SU-DHL-6 (cell line): ENCODE data around the gene TMEM178B.

Experiments used
- CTCF ChIP-seq: fragments of 200-600 bp; sonication (generic); IDR thresholded peaks from one replicate; pipeline ENCODE4 v1.5.1; 2017; ENCODE audit warnings: antibody characterized with exemption, mild to moderate bottlenecking, low read length, moderate library complexity; ENCODE audit not compliant: insufficient read depth, poor library complexity, severe bottlenecking
- EZH2phosphoT487 ChIP-seq: fragments of 200-600 bp; sonication (generic), shearing (Covaris generic); conservative IDR thresholded peaks from 2 replicates; pipeline ENCODE4 v1.6.1; 2018; ENCODE audit warnings: mild to moderate bottlenecking, antibody characterized with exemption, low read length, moderate library complexity, mixed read lengths

GRCh38 chr7:141463986-141464385 is 390.1 kb downstream of the TMEM178B start:
- no peak for TF ChIP-seq CTCF
- TF ChIP-seq EZH2phosphoT487: no peak
